ENCODE results near the gene C1orf167.

Gene C1orf167

DNA sequence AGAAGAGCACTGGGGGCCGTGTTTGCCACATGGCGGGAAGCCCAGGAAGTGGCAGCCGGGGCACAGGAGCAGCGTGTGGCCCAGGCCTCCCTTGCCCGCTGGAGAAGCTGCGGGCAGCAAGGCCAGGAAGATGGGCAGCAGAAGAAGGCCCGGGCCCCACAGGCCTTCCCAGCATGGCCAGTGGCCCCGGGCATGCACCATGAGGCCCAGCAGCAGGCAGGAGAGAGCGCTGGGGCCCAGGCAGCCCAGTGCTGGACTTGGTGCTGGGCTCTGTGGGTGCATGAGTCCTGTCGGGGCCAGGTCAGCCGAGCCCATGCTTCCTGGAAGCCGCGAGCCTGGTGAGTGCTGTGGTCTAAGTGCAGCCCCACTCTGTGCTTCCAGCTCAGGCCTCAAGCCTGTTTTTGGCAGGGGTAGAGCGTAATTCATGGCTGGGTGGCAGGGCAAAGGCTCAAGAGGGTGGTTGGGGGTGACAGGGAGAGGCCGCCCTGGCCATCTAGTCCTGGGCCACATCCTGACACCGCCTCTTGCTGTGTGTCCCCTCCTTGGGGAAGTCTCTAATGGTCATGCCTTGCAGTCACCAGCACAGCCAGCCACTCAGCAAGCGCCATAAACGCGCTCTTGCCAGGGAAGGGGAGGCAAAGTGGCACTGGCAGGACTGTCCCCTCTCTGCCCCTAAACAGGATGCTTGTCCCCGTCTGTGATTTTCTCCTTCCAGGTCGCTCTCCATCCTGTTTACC lies 22.4 kb downstream of the C1orf167 start:
- H3K27ac ChIP-seq = no peak overlapping the region
- no peak for DNase-seq
- no peaks in the 10 kb centered on the region for H3K27me3 ChIP-seq (ENCODE audit: insufficient read depth, low read depth, severe bottlenecking)
- no peaks in the 10 kb centered on the region for H3K36me3 ChIP-seq
- no peak for TF ChIP-seq CTCF (IDR thresholded peaks at IDR 0.05; ENCODE audit: low read depth, low read length)
- H3K4me3 ChIP-seq (ENCODE audit: low read depth, low read length) = no peak overlapping the region
- H3K9me3 ChIP-seq (ENCODE audit: severe bottlenecking) = no peaks in the 10 kb centered on the region

DNA sequence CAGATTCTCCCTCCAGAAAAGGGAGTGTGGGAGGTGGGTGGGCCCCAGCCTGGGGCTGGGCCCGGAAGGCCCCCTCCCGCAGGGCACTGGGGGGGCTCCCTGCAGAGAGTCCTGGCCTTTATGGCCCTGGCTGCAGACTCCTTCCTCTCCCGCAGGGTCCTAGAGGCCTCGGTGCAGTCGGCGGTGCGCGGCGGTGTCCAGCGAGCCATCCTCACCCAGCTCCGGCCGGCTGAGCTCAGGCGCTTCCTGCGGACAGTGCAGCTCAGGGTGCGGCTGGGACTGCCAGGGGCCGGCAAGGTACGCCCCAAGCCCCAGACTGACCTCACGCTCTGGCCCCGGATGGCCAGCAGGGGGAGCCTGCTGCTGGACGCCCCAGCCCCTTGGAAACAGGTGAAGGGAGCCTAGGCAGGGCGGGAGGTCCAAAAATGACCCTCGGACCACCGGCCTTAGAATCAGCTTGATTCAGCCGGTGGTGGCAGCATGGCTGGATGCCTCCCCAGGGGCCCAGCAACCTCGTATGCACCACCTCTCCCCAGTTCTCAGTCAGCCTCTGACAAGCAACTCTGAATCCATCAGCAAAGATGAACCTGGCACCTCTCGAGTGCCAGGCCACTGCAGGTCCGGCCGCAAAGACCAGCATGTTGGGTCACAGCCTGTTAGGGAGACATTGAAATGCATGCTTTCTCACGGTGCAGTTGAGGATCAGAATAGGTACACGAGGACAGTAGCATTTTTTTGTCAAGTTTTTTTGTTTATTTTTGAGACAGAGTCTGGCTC lies 23.2 kb downstream of the C1orf167 start:
- Histone ChIP-seq H3K36me3 (no peaks in the 10 kb centered on the region; the same call in 1 of the 2 replicates), H3K9me3 (ENCODE audit: severe bottlenecking) (no peaks in the 10 kb centered on the region), H3K27ac (no peak overlapping the region), H3K4me3 (ENCODE audit: low read depth, low read length) (no peak overlapping the region), H3K27me3 (ENCODE audit: insufficient read depth, low read depth, severe bottlenecking) (no peaks in the 10 kb centered on the region)
- TF ChIP-seq CTCF (IDR thresholded peaks at IDR 0.05; ENCODE audit: low read depth, low read length) = peak; percentile 95
- peak; percentile 80 for DNase-seq

DNA sequence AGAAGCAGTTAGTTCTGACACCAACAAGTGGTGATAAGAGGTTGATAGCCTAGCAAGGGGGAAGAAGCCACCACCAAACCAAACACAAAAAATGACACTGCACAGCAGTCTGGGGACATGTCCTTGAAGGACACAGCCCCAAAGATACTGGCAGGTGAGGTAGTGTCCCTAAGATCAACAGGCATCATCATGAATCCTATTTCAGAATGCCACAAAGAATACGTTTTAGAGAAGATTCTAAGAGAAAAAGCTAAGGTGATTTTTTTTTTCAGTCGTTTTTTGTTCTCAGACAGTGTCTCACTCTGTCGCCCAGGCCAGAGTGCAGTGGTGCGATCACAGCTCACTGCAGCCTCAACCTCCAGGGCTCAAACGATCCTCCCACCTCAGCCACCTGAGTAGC lies 24.2 kb downstream of the C1orf167 start:
- no peak for TF ChIP-seq CTCF (IDR thresholded peaks at IDR 0.05; ENCODE audit: low read depth, low read length)
- H3K36me3 ChIP-seq = peaks cover 8% of the 10 kb centered on the region
- DNase-seq = no peak
- H3K4me3 ChIP-seq (ENCODE audit: low read depth, low read length) = no peak overlapping the region
- no peaks in the 10 kb centered on the region for H3K27me3 ChIP-seq (ENCODE audit: insufficient read depth, low read depth, severe bottlenecking)
- H3K27ac ChIP-seq = no peak overlapping the region
- H3K9me3 ChIP-seq (ENCODE audit: severe bottlenecking) = no peaks in the 10 kb centered on the region

DNA sequence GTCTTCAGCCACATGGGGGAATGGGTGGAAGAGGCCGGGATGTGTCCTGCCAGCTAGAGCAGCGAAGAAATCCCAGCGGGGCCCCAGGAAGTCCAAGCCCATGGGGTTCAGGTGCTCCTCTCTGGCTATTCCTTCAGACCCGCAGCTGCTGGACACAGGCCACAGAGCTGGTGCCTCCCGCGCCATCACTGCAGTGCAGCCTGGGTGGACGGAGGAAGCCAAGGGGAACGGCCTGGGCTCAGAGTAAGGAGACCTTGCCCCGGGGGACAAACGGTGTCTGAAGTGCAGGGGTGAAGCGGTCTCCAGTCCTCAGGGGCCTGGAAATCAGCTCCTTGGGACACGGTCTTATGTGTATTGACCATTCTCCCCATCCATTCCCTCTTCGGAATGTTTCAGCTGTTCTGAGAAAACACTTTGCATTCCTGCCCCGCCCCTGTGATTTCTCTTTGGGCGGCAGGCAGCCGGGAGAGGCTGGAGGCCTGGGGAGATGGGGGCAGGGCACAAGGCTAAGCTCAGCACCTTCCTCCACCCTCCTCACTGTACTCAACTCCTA lies 25.3 kb downstream of the C1orf167 start:
- no peak for TF ChIP-seq CTCF (IDR thresholded peaks at IDR 0.05; ENCODE audit: low read depth, low read length)
- no peak overlapping the region for H3K4me3 ChIP-seq (ENCODE audit: low read depth, low read length)

GRCh38 chr1:11787804-11788436 lies 25.9 kb downstream of the C1orf167 start:
- no peak overlapping the region for H3K27ac ChIP-seq

More for the DNA sequence above, 25.3 kb downstream of the C1orf167 start:
- H3K9me3 ChIP-seq (ENCODE audit: severe bottlenecking) = no peaks in the 10 kb centered on the region
- peaks cover 9% of the 10 kb centered on the region for H3K36me3 ChIP-seq
- no peak overlapping the region for H3K27ac ChIP-seq
- DNase-seq = no peak
- H3K27me3 ChIP-seq (ENCODE audit: insufficient read depth, low read depth, severe bottlenecking) = no peaks in the 10 kb centered on the region

More at GRCh38 chr1:11787804-11788436, 25.9 kb downstream of the C1orf167 start:
- DNase-seq = no peak
- Histone ChIP-seq H3K27me3 (ENCODE audit: insufficient read depth, low read depth, severe bottlenecking) (no peaks in the 10 kb centered on the region), H3K9me3 (ENCODE audit: severe bottlenecking) (no peaks in the 10 kb centered on the region), H3K36me3 (peaks cover 13% of the 10 kb centered on the region), H3K4me3 (ENCODE audit: low read depth, low read length) (no peak overlapping the region)
- TF ChIP-seq CTCF (IDR thresholded peaks at IDR 0.05; ENCODE audit: low read depth, low read length) = no peak
